ENCODE data around the gene LAMA2.

GRCh38 chr6:129111853-129112252 is 228.9 kb downstream of the LAMA2 start:
- no peak for TF ChIP-seq CTCF (conservative IDR thresholded peaks at IDR 0.05; ENCODE audit: low read length)
- no peak for TF ChIP-seq EZH2phosphoT487 (IDR thresholded peaks at IDR 0.05; ENCODE audit: borderline replicate concordance)
